Thyroid gland (tissue), 4 donors: ENCODE measurements around the gene CTNNB1.

Experiments
- CTCF ChIP-seq, 6 experiments: fragments of 200-600 bp in 3 of 6; fragments of 450-650 bp in 3 of 6; sonication (generic) in 3 of 6; IDR thresholded peaks; one replicate each; pipeline ENCODE4 v1.5.1; 2016 to 2019; ENCODE audit warnings: antibody characterized with exemption in 6 of 6, mild to moderate bottlenecking in 2 of 6, inconsistent platforms in 1 of 6, moderate library complexity in 1 of 6
- POLR2A ChIP-seq, 2 donors: fragments of 450-650 bp; IDR thresholded peaks; one replicate each; pipeline ENCODE4 v1.6.1; 2017; ENCODE audit warnings: antibody characterized with exemption in 2 of 2, mild to moderate bottlenecking in 2 of 2, moderate library complexity in 1 of 2

- TF ChIP-seq CTCF (IDR thresholded peaks at IDR 0.05) (no peak), POLR2A (IDR thresholded peaks at IDR 0.05) (no peak)
These were observed 10.3 kb downstream of the CTNNB1 start for GRCh38 chr3:41209646-41210045.
